Amygdala (tissue), 56 donors: ENCODE data around the gene TMEM92.
"Not testable (repeated sequence)": the region's sequence is repeated elsewhere in the genome, so short reads cannot be mapped to it uniquely, and the experiment has no call there.

Source experiments
- DNase-seq, 56 donors: peaks; one replicate each; lab custom pipeline; 2025; lab: John Stamatoyannopoulos, UW

TMEM92 gene

DNA sequence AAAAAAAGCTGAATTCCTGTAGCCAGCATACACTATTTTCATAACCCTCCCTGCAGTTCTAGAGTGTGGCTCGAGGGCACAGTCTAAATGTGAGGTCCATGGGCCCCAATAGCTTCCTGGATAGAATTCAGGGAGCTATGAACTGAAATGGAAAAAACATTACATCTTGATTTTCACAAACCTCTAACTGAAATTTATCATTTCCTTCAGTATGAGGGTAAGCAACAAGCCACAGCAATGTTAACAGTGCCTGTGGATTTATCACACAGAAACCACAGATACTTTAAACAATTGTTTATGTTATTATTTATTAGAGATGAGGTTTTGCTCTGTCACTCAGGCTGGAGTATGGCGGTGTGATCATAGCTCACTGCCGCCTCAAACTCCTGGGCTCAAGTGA lies 18.2 kb downstream of the TMEM92 start:
- DNase-seq, result no peak

DNA sequence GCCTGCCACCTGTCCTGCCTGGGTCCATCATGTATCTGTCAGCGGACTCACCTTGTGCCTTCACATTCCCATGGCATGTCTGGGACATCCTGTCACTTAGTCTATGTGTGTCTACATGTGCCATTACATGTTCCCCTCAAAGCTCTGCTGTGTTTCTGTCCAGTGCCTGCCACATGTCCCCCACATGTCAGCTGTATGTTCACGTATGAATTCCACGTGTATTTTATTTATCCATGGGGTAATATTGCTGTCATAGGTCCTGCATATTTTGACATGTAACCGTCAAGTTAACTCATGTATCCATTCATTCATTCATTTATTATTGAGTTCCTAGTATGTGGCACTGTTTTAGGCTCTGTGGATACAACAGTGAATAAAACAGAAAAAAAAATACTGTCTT lies 20.8 kb downstream of the TMEM92 start:
- no peak for DNase-seq

DNA sequence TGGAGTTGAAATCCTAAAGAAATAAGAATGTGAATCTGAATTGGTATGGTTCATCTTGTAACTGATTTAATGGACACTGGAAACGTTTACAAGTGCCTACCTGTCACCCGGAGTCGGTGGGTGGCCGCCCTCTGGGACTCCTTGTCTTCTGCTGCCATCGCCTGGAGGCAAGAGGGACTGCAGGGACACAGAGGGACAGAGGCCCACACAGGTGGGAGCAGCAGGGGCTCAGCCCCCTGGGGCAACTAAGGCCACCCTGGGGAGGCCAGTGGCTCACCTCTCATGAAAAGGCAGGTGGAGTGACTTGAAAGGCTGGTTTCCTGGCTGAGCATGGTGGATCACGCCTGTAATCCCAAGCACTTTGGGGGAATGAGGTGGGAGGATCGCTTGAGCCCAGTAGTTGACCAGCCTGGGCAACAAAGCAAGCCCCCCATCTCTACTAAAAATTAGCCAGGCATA lies 23.2 kb downstream of the TMEM92 start:
- peak in 50 of 56 donors; percentile 2 to 68 (median 24) for DNase-seq

DNA sequence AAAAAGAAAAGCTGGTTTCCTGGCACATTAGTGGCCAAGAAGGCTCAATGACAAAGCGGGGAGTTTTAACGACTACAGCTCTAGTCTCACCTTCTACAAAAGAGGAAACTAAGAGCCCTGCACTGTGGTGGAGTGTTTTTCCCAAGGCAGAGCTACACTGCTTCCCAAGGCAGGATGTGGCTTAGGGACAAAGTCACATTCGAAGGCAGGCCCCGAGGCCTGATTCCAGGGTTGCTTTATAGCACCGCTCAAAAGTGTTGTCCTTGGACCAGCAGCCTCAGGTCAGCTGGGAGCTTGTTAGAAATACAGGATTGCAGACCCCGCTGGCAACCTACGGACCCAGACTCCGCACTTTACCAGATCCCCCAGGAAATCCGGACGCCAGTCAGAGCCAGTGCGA lies 23.8 kb downstream of the TMEM92 start:
- DNase-seq, result no peak

GRCh38 chr17:50299776-50300175 lies 25.5 kb downstream of the TMEM92 start:
- DNase-seq, result no peak

DNA sequence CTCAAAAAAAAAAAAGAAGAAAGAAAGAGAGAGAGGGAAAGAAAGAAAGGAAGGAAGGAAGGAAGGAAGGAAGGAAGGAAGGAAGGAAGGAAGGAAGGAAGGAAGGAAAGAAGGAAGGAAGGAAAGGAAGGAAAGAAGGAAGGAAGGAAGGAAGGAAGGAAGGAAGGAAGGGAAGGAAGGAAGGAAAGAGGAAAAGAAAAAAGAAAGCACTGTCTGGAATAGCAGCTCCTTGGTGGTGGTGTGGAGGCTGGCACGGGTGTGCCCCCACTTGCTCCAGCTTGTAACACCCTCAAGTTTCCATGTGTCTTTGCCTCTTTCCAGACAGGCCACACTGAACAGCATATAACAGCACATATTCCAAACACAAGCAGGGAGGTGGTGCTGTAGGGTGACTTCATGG lies 26.6 kb downstream of the TMEM92 start:
- DNase-seq, result not testable (repeated sequence)

DNA sequence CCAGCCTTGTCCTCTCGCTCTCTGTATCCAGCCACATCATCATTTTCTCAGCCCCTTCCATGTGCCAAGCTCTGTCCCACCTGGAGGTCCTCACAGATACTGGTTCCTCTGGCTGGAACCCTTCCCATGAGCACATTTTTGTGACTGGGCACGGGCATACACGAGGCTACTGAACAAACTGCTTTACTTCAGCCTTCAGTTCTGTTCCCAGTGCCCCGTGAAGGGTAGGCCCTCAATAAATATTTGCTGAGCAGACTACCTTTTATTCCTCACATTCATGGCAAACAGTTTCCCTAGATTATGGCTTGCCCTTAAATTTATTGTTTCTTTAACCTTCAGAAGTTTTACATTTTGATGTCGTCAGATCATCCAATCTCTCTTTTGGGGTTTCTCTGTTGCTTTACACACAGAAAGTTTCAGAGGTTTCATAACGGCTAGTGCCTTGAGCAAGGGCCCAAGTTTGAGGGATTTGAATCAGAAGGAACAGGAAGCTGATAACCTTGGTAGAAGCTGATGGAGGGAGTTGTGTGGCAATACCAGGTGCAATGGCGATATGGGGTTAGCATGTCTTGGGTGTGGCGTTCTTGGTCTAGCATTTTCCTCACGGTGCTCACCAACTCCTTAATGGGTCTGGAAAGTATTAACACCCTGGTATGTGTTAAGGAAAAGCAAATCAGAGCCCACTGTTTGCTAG lies 27.8 kb downstream of the TMEM92 start:
- no peak for DNase-seq

DNA sequence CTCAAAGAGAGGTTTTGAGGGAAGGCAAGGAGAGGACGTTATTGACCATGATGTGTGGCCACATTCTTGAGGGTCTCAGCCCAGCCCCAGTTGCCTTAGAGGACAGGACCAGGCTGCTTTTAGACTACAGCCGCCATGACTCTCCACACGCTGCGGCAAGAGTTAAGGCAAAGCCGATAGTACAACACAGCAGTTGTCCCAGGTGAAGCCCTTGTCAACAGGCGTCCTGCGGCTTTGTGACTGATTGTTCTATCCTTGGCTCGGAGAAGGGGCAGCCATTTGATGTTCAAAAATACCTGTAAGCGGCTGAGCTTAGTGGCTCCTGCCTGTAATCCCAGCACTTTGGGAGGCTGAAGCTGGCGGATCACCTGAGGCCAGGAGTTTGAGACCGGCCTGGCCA lies 28.8 kb downstream of the TMEM92 start:
- no peak for DNase-seq

GRCh38 chr17:50303596-50303995 lies 29.3 kb downstream of the TMEM92 start:
- no peak for DNase-seq

GRCh38 chr17:50304781-50305404 lies 30.6 kb downstream of the TMEM92 start:
- DNase-seq, result no peak

DNA sequence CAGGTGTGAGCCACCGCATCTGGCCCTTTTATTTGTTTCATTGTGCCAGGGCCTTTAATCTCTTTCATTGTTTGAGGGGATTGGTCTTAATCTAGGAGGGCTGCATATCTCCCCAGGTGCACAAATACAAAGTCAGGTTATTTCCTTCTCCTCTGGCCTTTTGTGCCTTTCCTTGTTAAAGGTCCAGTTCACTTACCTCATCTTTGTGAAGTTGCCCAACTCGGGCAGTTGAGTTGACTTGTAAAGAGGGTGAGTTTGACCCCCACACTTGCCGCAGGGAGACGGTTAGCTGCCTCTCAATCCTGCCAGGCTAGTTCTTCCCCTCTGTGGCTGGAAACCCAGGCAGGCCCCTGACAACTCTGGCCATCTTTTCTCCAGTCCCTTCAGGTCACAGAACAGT lies 33.4 kb downstream of the TMEM92 start:
- DNase-seq, result no peak

DNA sequence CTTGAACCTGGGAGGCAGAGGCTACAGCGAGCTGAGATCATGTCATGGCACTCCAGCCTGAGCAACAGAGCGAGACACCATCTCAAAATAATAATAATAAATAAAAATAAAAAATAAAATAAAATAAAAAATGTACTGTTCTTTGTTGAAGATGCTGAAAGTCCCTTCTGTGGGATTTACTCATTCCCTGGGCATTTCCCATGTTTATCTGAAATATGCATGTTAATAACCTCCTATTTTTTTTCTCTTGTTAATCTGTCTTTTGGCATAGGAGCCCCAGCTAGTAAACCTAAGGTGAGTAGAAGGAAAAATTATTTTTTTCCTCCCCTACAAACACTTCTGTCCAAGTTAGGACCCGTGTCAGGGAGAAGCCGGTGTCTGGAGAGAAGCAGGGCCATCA lies 34.4 kb downstream of the TMEM92 start:
- no peak for DNase-seq

GRCh38 chr17:50310455-50311111 lies 36.3 kb downstream of the TMEM92 start:
- DNase-seq, result no peak

DNA sequence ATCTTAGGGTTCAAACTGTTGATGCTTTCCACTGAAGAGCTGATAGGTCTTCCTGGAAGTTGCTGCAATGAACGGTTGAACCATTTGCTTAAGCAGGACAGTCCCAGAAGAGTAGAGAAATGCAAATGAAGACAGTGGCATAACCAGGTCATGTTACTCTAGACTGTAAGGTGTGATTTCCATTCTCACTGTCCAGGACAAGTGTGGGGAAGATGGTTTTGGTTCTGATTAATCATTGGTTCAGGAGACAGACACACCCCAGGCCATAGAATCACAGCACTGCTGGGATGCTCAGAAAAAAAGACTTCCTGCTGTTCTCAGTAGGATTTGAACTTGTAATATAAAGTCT lies 36.8 kb downstream of the TMEM92 start:
- no peak for DNase-seq

DNA sequence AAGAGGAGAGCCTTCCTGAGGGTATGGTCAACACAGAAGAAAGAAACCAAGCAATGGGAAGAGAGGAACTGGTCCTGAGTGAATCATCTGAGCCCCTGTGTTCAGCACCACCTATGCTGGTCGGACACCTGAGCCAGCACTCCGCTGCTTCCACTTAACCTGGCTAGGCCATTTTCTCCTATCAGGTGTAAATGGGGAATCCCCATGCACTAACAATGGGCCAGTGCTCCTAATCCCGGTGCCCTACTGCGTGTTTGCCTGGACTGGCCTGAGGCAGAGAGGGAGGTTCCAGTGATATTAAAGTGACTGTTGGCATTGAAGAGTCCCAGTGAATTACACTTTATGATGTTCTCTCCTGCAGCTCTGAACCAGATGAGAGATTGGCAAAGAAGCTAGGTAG lies 37.2 kb downstream of the TMEM92 start:
- no peak for DNase-seq

DNA sequence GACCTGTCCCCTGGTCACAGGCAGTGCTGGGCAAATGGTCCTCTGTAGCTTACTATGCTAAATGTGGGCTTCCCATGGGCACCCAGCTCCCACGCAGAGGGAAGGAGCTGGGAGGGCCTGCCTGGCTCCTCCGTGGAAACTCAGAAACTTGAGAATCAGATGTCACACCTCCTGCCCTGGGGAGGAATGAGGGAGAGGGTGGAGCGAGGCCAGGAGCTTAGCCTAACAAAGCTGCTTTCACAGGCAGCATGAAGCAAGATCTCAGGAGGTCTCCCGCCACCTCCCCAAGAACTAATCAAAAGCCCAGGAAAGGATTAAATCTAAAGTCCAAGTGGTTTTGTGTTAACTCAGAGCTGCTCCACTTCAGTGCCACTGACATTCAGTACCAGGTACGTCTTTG lies 38.0 kb downstream of the TMEM92 start:
- no peak for DNase-seq

DNA sequence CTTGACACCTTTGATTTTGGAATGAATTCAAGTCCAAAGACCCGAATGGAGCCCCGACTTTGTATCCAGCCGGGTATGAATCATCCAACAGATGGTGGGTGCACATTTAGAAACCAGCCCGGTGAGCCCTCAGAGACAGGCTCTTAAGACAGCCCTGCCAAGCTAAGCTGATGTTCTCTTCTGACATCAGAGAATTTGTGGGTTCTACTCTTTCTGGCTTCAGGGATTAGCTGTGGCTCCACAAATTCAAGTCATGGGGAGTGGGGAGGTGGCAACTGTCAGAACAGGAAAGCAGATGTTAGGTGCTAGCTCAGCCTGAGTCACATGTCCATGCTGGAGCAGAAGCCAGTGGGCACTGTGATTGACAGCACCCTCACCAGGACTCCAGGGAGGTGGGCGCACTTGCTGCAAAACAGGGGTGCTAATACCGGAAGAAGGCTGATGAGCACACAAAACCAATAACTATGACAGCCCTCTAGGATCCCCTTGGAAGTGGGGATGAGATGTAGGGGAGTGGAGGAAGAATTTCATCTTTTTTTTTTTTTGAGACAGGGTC lies 40.3 kb downstream of the TMEM92 start:
- no peak for DNase-seq

- DNase-seq, result no peak
Observed at GRCh38 chr17:50316016-50316587, 41.8 kb downstream of the TMEM92 start.

- not testable (repeated sequence) for DNase-seq
Observed at GRCh38 chr17:50316660-50317059, 42.4 kb downstream of the TMEM92 start.

DNA sequence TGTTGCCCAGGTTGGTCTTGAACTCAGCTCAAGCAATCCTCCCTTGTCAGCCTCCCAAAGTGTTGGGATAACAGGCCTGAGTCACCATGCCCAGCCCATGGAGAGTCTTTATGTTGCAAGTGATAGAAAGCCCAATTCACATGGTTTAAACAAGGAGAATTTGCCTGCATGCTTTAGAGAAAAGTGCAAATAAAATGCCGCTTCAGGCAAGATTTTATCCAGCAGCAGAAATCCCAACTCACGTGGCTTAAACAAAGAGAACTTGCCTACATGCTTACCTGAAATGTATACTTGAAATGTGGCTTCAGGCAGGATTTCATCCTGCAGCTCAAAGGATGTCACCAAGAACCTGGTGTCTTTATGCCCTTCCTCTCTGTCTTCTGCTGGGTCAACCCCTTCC lies 42.9 kb downstream of the TMEM92 start:
- DNase-seq, result no peak

GRCh38 chr17:50318501-50319285 lies 44.4 kb downstream of the TMEM92 start:
- no peak for DNase-seq
